Spleen (tissue), 11 donors: ENCODE results near the gene NLGN1. TPM values are rescaled to one million over a fixed set of nuclear protein-coding genes. Genes with fewer than 3 reads are reported as not detected.

Source experiments
- DNase-seq: peaks from one replicate; pipeline ENCODE4 v3.0.0-alpha.2; 2020
- H3K27ac ChIP-seq, 8 donors: fragments of 200-600 bp; sonication (generic) in 7 of 8; 1 replicate in 4 of 8; 2 replicates in 4 of 8; pipeline versions ENCODE4 v1.5.0 to v1.8.0; 2016 to 2021; ENCODE audit warnings: inconsistent platforms in 4 of 8, mild to moderate bottlenecking in 4 of 8, moderate library complexity in 1 of 8
- H3K27me3 ChIP-seq, 7 donors: fragments of 200-600 bp; sonication (generic) in 6 of 7; replicated peaks in 1 of 7; 1 replicate in 4 of 7; 2 replicates in 3 of 7; pipeline versions ENCODE4 v1.5.0 to v1.8.0; 2016 to 2021; ENCODE audit warnings: inconsistent platforms in 3 of 7, mild to moderate bottlenecking in 1 of 7
- H3K36me3 ChIP-seq, 6 donors: fragments of 200-600 bp; sonication (generic) in 5 of 6; 1 replicate in 4 of 6; 2 replicates in 2 of 6; pipeline versions ENCODE4 v1.5.0 to v1.8.0; 2016 to 2021; ENCODE audit warnings: inconsistent platforms in 2 of 6
- H3K4me1 ChIP-seq, 6 donors: fragments of 200-600 bp; sonication (generic) in 5 of 6; 1 replicate in 3 of 6; 2 replicates in 3 of 6; pipeline versions ENCODE4 v1.5.0 to v1.8.0; 2016 to 2021; ENCODE audit warnings: inconsistent platforms in 3 of 6
- H3K4me3 ChIP-seq, 8 donors: fragments of 200-600 bp; sonication (generic) in 7 of 8; 1 replicate in 4 of 8; 2 replicates in 4 of 8; pipeline versions ENCODE4 v1.5.0 to v1.8.0; 2016 to 2021; ENCODE audit warnings: inconsistent platforms in 4 of 8, mild to moderate bottlenecking in 4 of 8, moderate library complexity in 2 of 8
- H3K9me3 ChIP-seq, 8 donors: fragments of 200-600 bp; sonication (generic) in 7 of 8; 1 replicate in 4 of 8; 2 replicates in 4 of 8; pipeline versions ENCODE4 v1.5.0 to v1.8.0; 2016 to 2021; ENCODE audit warnings: inconsistent platforms in 4 of 8
- POLR2A ChIP-seq, 3 donors: fragments of 450-650 bp; IDR thresholded peaks; one replicate each; pipeline ENCODE4 v1.5.1; 2017; ENCODE audit warnings: antibody characterized with exemption in 3 of 3, mild to moderate bottlenecking in 1 of 3
- POLR2AphosphoS5 ChIP-seq, 3 donors: sonication (generic); formaldehyde crosslinking; IDR thresholded peaks; one replicate each; pipeline ENCODE4 v1.5.1; 2017; ENCODE audit warnings: antibody characterized with exemption in 3 of 3
- WGBS, 5 donors: extraction: QIAGEN DNeasy Blood & Tissue Kit in 3 of 5; methylation state at CpG; one replicate each; pipeline versions ENCODE4 v1.1.5 to v1.1.7; 2013 to 2018; 5-methylcytosine and 5-hydroxymethylcytosine counted together
- intact Hi-C: fragments of 100-400 bp; cut with DNase I; formaldehyde crosslinking; loops from one replicate; pipeline ENCODE4 v1.15.0; 2023; ENCODE audit warnings: low total_unique reads
- polyA plus RNA-seq, 3 donors: library from polyadenylated mRNA; stranded (reverse); fragments of 200-250 nt; gene quantifications; one replicate each; pipeline ENCODE4 v1.2.1, GENCODE V29; 2013
- total RNA-seq, 7 donors: library from RNA; depleted of rRNA in 3 of 7; stranded (reverse); fragments of >200 nt in 3 of 7; fragmentation: NEBNext Ultra II Directional in 4 of 7; extraction: Animal tissue kit (Norgen Biotek cat#: 25700) in 4 of 7; gene quantifications; one replicate each; pipeline versions ENCODE4 v1.1.0 to v1.2.1, GENCODE V29; 2016 to 2021
- TF ChIP-seq, protein P1 (sequence below), 11 experiments: fragments of 200-600 bp in 7 of 11; fragments of 450-650 bp in 4 of 11; sonication (generic) in 4 of 11; IDR thresholded peaks in 8 of 11; conservative IDR thresholded peaks in 3 of 11; 1 replicate in 7 of 11; 2 replicates in 4 of 11; pipeline versions ENCODE4 v1.4.0 to v1.8.0; 2016 to 2021; ENCODE audit warnings: antibody characterized with exemption in 11 of 11, inconsistent platforms in 4 of 11, mild to moderate bottlenecking in 1 of 11
- donor health status: healthy with polysubstance abuse.
- donor health status: DM: no; HTN: no; CAD: no; lungs with moderate emphysema.
- donor health status: DM: no; HTN: no; CAD: no.
- donor health status: Bipolar disorder and iron deficiency.
- donor health status: healthy.
- donor health status: DM: no; HTN: no; CAD: no.
- donor health status: DM: yes; HTN: yes; CAD: no.

NLGN1 gene
- total and polyA plus RNA-seq, 10 donors = 0.03 to 0.13 (median 0.03) TPM; not detected in 7

DNA sequence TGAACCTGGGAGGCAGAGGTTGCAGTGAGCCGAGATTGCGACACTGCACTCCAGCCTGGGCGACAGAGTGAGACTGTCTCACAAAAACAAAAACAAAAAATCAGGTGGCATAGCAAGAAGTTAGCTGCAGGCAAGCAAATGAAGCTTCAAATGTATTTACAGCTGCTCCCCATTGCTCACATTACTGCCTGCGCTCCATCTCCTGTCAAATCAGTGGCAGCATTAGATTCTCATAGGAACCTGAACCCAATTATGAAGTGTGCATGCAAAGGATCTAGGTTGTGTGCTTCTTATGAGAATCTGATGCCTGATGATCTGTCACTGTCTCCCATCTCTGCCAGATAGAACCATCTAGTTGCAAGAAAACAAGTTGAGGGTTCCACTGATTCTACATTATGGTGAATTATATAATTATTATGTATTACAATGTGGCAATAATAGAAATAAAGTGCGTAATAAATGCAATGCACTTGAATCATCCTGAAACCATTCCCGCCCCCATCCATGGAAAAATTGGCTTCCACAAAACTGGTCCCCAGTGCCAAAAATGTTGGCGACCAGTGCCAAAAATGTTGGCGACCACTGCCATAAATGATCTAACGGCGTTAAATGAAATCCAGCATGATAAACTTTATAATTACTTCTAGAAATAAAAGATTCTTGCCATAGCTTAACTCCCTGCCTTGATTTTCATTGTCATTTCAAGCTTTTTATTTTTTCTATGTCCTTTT is 844.9 kb downstream of the NLGN1 start:
- DNase-seq = no peak
- no peak overlapping the region for H3K27ac ChIP-seq

GRCh38 chr3:174243171-174243570 is 845.6 kb downstream of the NLGN1 start:
- Histone ChIP-seq H3K4me1 (no peaks in the 10 kb centered on the region), H3K27me3 (no peaks in the 10 kb centered on the region), H3K36me3 (no peaks in the 10 kb centered on the region), H3K9me3 (peaks cover 0 to 4% (median 0%) of the 10 kb centered on the region in 8 donors), H3K27ac (no peak overlapping the region), H3K4me3 (no peak overlapping the region)
- intact Hi-C loops = no loop called here
- TF ChIP-seq, protein P1, sequence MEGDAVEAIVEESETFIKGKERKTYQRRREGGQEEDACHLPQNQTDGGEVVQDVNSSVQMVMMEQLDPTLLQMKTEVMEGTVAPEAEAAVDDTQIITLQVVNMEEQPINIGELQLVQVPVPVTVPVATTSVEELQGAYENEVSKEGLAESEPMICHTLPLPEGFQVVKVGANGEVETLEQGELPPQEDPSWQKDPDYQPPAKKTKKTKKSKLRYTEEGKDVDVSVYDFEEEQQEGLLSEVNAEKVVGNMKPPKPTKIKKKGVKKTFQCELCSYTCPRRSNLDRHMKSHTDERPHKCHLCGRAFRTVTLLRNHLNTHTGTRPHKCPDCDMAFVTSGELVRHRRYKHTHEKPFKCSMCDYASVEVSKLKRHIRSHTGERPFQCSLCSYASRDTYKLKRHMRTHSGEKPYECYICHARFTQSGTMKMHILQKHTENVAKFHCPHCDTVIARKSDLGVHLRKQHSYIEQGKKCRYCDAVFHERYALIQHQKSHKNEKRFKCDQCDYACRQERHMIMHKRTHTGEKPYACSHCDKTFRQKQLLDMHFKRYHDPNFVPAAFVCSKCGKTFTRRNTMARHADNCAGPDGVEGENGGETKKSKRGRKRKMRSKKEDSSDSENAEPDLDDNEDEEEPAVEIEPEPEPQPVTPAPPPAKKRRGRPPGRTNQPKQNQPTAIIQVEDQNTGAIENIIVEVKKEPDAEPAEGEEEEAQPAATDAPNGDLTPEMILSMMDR (IDR thresholded peaks at IDR 0.05 in 8 of 11, conservative IDR thresholded peaks at IDR 0.05 in 3 of 11) = no peak
- no peak for TF ChIP-seq POLR2AphosphoS5 (IDR thresholded peaks at IDR 0.05)
- TF ChIP-seq POLR2A (IDR thresholded peaks at IDR 0.05) = no peak
- 38 to 60% (median 52%) methylated on average over 2 of the region's 2 CpGs for WGBS, 5 donors
- DNase-seq = no peak

More for the DNA sequence above, 844.9 kb downstream of the NLGN1 start:
- TF ChIP-seq, protein P1 (IDR thresholded peaks at IDR 0.05 in 8 of 11, conservative IDR thresholded peaks at IDR 0.05 in 3 of 11) = no peak
- no peak for TF ChIP-seq POLR2A (IDR thresholded peaks at IDR 0.05)
- no peak for TF ChIP-seq POLR2AphosphoS5 (IDR thresholded peaks at IDR 0.05)
- WGBS, 5 donors = 86 to 92% (median 91%) methylated on average over 10 of the region's 10 CpGs
- Histone ChIP-seq H3K36me3 (no peaks in the 10 kb centered on the region), H3K4me1 (no peaks in the 10 kb centered on the region), H3K9me3 (peaks cover 0 to 4% (median 0%) of the 10 kb centered on the region in 8 donors), H3K27me3 (no peaks in the 10 kb centered on the region), H3K4me3 (no peak overlapping the region)
- intact Hi-C loops = no loop called here

DNA sequence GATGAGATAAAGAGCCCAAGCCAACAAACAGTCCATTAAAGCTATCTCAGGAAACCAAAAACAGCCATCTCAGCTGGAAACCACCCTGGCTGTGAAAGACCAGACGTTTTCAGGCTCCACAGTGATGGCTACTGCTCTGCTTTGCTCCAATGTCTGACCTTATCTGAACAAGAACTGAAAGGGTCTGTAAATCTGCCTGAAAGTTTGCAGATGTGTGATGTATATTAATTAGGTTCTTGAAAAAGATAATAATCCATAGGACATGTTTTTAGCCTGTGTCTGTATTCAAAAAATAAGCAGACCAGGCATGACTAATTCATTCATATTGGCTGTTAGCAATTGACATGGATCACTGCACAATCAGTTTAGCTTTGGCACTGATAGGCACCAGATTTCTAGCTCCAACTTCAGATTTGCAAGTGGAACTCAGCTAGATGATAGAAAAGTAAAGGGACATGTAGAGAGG is 850.2 kb downstream of the NLGN1 start:
- no peak for DNase-seq
- H3K36me3 ChIP-seq = no peaks in the 10 kb centered on the region
- no peak overlapping the region for H3K4me3 ChIP-seq
- WGBS, 5 donors = 27 to 46% (median 35%) methylated on average over 1 of the region's 1 CpG
- H3K4me1 ChIP-seq = no peaks in the 10 kb centered on the region
- TF ChIP-seq POLR2AphosphoS5 (IDR thresholded peaks at IDR 0.05) = no peak
- TF ChIP-seq, protein P1 (IDR thresholded peaks at IDR 0.05 in 8 of 11, conservative IDR thresholded peaks at IDR 0.05 in 3 of 11) = no peak
- no peak for TF ChIP-seq POLR2A (IDR thresholded peaks at IDR 0.05)
- intact Hi-C loops = no loop called here
- H3K9me3 ChIP-seq = no peaks in the 10 kb centered on the region
- H3K27ac ChIP-seq = no peak overlapping the region
- H3K27me3 ChIP-seq = no peaks in the 10 kb centered on the region

DNA sequence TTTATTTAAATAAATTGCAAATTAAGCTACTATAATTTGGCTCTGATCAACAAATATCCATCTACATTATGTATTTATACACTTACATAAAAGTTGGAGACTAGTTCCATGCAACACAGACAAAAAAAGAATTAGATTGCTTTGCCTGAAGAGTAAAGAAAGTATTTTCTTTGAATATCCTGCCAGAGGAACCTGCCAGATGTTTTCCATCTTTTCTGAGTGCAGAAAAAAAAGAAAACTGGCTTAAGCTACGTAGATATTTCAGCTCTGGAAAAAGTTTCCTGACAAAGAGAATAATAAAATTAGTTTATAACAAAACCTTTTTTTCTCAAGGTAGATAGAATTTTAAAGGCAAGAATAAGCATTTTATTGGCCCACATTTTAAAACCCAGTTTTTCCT is 854.1 kb downstream of the NLGN1 start:
- Histone ChIP-seq H3K9me3 (peaks cover 0 to 4% (median 0%) of the 10 kb centered on the region in 8 donors), H3K27me3 (no peaks in the 10 kb centered on the region), H3K27ac (no peak overlapping the region), H3K36me3 (no peaks in the 10 kb centered on the region), H3K4me1 (no peaks in the 10 kb centered on the region), H3K4me3 (no peak overlapping the region)
- intact Hi-C loops = no loop called here
- 45 to 73% (median 59%) methylated on average over 1 of the region's 1 CpG for whole genome bisulfite sequencing, 5 donors
- DNase-seq = no peak
- no peak for TF ChIP-seq POLR2A (IDR thresholded peaks at IDR 0.05)
- TF ChIP-seq, protein P1 (IDR thresholded peaks at IDR 0.05 in 8 of 11, conservative IDR thresholded peaks at IDR 0.05 in 3 of 11) = no peak
